Mesenchymal stem cell (in vitro differentiated cells and primary cell): ENCODE measurements around the gene THSD7A.

Source experiments
- DNase-seq: peaks from one replicate; pipeline ENCODE4 v3.0.0-alpha.2; 2013
- H2AFZ ChIP-seq: one replicate; pipeline ENCODE4 v1.6.1; 2013; ENCODE audit warnings: low read depth, mild to moderate bottlenecking, control low read depth, inconsistent platforms, low read length, moderate library complexity
- H2AK5ac ChIP-seq: 2 replicates; pipeline ENCODE4 v1.6.1; 2013; ENCODE audit warnings: low read length, moderate library complexity, mild to moderate bottlenecking, inconsistent platforms; ENCODE audit not compliant: severe bottlenecking
- H2BK120ac ChIP-seq: one replicate; pipeline ENCODE4 v1.6.1; 2013; ENCODE audit warnings: low read depth, mild to moderate bottlenecking, inconsistent platforms, low read length, moderate library complexity
- H2BK12ac ChIP-seq, 2 experiments: one replicate each; pipeline ENCODE4 v1.6.1; 2013; ENCODE audit warnings: inconsistent platforms in 2 of 2, low read length in 2 of 2, mild to moderate bottlenecking in 2 of 2, moderate library complexity in 2 of 2, control low read depth in 1 of 2
- H2BK15ac ChIP-seq: one replicate; pipeline ENCODE4 v1.6.1; 2013; ENCODE audit warnings: mild to moderate bottlenecking, low read depth, inconsistent platforms; ENCODE audit not compliant: poor library complexity, severe bottlenecking
- H2BK5ac ChIP-seq: 2 replicates; pipeline ENCODE4 v1.6.1; 2013; ENCODE audit warnings: low read depth, mild to moderate bottlenecking, low read length, control low read depth, inconsistent platforms; ENCODE audit not compliant: poor library complexity, severe bottlenecking
- H3K14ac ChIP-seq, 2 experiments: one replicate each; pipeline ENCODE4 v1.6.1; 2013; ENCODE audit warnings: inconsistent platforms in 2 of 2, low read length in 2 of 2, control low read depth in 1 of 2, mild to moderate bottlenecking in 1 of 2, moderate library complexity in 1 of 2
- H3K18ac ChIP-seq, 2 experiments: one replicate each; pipeline ENCODE4 v1.6.1; 2013; ENCODE audit warnings: inconsistent platforms in 2 of 2, low read length in 2 of 2, control low read depth in 1 of 2, low read depth in 1 of 2, mild to moderate bottlenecking in 1 of 2
- H3K23ac ChIP-seq, 2 experiments: one replicate each; pipeline ENCODE4 v1.6.1; 2013; ENCODE audit warnings: inconsistent platforms in 2 of 2, low read length in 2 of 2, mild to moderate bottlenecking in 2 of 2, moderate library complexity in 2 of 2, control low read depth in 1 of 2
- H3K27ac ChIP-seq: 2 replicates; pipeline ENCODE4 v1.5.1; 2013; ENCODE audit warnings: mild to moderate bottlenecking, moderate library complexity, low read length, control low read depth, inconsistent platforms; ENCODE audit not compliant: poor library complexity, severe bottlenecking
- H3K27me3 ChIP-seq, 2 experiments: 2 replicates each; pipeline versions ENCODE4 v1.6.1 to v1.7.0; 2013; ENCODE audit warnings: low read length in 2 of 2, mild to moderate bottlenecking in 2 of 2, moderate library complexity in 2 of 2, control low read depth in 1 of 2, inconsistent platforms in 1 of 2; ENCODE audit not compliant: control insufficient read depth in 1 of 2, insufficient read depth in 1 of 2
- H3K36me3 ChIP-seq, 2 experiments: 2 replicates each; pipeline versions ENCODE4 v1.6.1 to v1.7.0; 2013; ENCODE audit warnings: low read length in 2 of 2, control low read depth in 1 of 2, inconsistent platforms in 1 of 2, low read depth in 1 of 2, mild to moderate bottlenecking in 1 of 2; ENCODE audit not compliant: insufficient read depth in 2 of 2, control insufficient read depth in 1 of 2
- H3K4ac ChIP-seq, 2 experiments: one replicate each; pipeline ENCODE4 v1.6.1; 2013; ENCODE audit warnings: inconsistent platforms in 2 of 2, low read length in 2 of 2, mild to moderate bottlenecking in 2 of 2, moderate library complexity in 2 of 2, control low read depth in 1 of 2, low read depth in 1 of 2
- H3K4me1 ChIP-seq: 2 replicates; pipeline ENCODE4 v1.6.1; 2013; ENCODE audit warnings: low read depth, low read length, control low read depth; ENCODE audit not compliant: control insufficient read depth, insufficient read depth
- H3K4me2 ChIP-seq: 2 replicates; pipeline ENCODE4 v1.6.1; 2013; ENCODE audit warnings: low read length, mild to moderate bottlenecking, inconsistent platforms; ENCODE audit not compliant: poor library complexity, severe bottlenecking
- H3K4me3 ChIP-seq, 2 experiments: 2 replicates each; pipeline versions ENCODE4 v1.5.1 to v1.7.0; 2013; ENCODE audit warnings: low read length in 2 of 2, mild to moderate bottlenecking in 2 of 2, control low read depth in 1 of 2, low read depth in 1 of 2; ENCODE audit not compliant: insufficient read depth in 1 of 2
- H3K79me1 ChIP-seq: replicated peaks from 2 replicates; pipeline ENCODE4 v1.6.1; 2013; ENCODE audit warnings: mild to moderate bottlenecking, control low read depth, low read length, inconsistent platforms; ENCODE audit not compliant: poor library complexity, severe bottlenecking
- H3K9ac ChIP-seq: 2 replicates; pipeline ENCODE4 v1.7.0; 2013; ENCODE audit warnings: mild to moderate bottlenecking, low read length, moderate library complexity
- H3K9me3 ChIP-seq: 2 replicates; pipeline ENCODE4 v1.7.0; 2013; ENCODE audit warnings: mild to moderate bottlenecking, low read length; ENCODE audit not compliant: control insufficient read depth
- H4K8ac ChIP-seq: one replicate; pipeline ENCODE4 v1.6.1; 2013; ENCODE audit warnings: inconsistent platforms, mild to moderate bottlenecking, low read length, moderate library complexity
- H4K91ac ChIP-seq: one replicate; pipeline ENCODE4 v1.6.1; 2013; ENCODE audit warnings: mild to moderate bottlenecking, low read length, inconsistent platforms
- WGBS: methylation state at CpG from one replicate; pipeline ENCODE4 v1.1.7; 2013; ENCODE audit warnings: mixed read lengths; 5-methylcytosine and 5-hydroxymethylcytosine counted together

Gene THSD7A

DNA sequence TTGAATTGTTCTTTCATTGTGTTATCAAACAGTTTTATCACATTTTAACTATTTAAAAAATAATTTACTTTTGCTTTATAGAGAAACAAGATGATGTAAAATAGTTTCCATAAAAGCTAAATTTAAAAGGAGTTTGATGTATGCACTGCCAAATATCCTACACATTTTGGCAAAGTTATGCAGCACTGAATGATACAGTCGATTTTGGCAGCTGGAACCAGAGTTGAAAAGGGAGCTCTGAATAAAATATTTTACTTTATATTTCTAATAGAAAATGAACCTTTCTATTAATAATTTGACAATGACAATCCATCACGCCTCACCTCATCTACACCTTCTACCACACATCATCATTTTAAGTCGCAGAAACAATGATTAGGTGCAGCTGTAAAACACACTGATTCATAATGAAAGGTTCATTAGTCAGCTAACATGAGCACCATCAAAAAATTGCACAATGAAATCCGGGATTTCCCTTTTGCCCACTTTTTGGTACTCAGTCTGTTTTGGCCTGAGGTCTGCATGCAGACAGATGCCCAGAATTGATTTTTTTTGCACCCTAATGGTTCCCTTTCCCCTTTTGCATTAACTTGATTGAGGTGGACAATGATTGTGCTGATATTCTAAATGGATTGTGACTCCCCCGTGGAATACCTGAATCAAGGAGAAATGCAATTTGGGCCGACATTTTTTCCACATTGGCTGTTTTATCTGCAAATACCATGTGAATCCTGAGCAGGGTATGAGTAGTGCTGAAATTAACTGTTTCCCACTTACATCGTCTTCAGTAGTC is 105.8 kb downstream of the THSD7A start:
- Histone ChIP-seq H3K4ac (no peak overlapping the region), H3K27ac (no peak overlapping the region), H3K4me1 (no peaks in the 10 kb centered on the region), H2BK120ac (no peak overlapping the region), H3K9me3 (no peaks in the 10 kb centered on the region), H3K79me1 (no peaks in the 10 kb centered on the region), H2BK5ac (no peak overlapping the region), H2BK12ac (no peak overlapping the region), H3K14ac (no peak overlapping the region), H3K27me3 (peaks cover 0 to 7% of the 10 kb centered on the region in 2 experiments), H2AK5ac (no peak overlapping the region), H3K4me3 (peak overlapping the region in 1 of 2 experiments; percentile 36), H3K36me3 (no peaks in the 10 kb centered on the region), H2AFZ (no peak overlapping the region), H4K91ac (no peak overlapping the region), H3K18ac (no peak overlapping the region), H3K9ac (no peak overlapping the region), H3K4me2 (no peak overlapping the region), H3K23ac (no peak overlapping the region), H2BK15ac (no peak overlapping the region), H4K8ac (no peak overlapping the region)
- WGBS = 95% methylated on average over 6 of the region's 7 CpGs
- no peak for DNase-seq

DNA sequence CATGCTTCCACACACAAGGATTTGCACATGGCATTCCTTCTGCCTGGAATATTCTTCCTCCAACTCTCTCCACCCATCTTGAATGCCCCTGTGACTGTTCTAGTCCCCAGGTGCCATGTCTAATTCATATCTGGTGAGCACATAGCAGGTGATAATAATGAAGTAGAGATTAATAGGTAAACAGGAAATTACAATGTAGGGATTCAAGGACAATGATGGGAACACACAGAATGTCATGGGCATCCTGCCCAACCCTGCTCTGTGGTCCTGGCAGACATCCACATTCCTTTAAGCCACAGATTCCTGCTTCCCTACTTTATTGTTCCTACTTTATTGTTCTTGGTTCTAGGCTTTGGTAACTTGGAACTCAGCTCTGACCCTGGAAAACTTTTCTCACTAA is 115.8 kb downstream of the THSD7A start:
- Histone ChIP-seq H3K79me1 (no peaks in the 10 kb centered on the region), H4K91ac (no peak overlapping the region), H4K8ac (no peak overlapping the region), H2BK5ac (no peak overlapping the region), H3K4me1 (no peaks in the 10 kb centered on the region), H2BK120ac (no peak overlapping the region), H2AFZ (no peak overlapping the region), H2BK15ac (no peak overlapping the region), H2AK5ac (no peak overlapping the region), H3K9ac (no peak overlapping the region), H2BK12ac (no peak overlapping the region), H3K4me3 (no peak overlapping the region), H3K18ac (no peak overlapping the region), H3K27me3 (peaks cover 0 to 10% of the 10 kb centered on the region in 2 experiments), H3K23ac (no peak overlapping the region), H3K36me3 (no peaks in the 10 kb centered on the region), H3K4me2 (no peak overlapping the region), H3K4ac (no peak overlapping the region), H3K9me3 (no peaks in the 10 kb centered on the region), H3K27ac (no peak overlapping the region), H3K14ac (no peak overlapping the region)
- peak; percentile 9 for DNase-seq

GRCh38 chr7:11714676-11715075 is 117.3 kb downstream of the THSD7A start:
- peaks cover 0 to 4% of the 10 kb centered on the region in 2 experiments for H3K27me3 ChIP-seq
- H3K4ac ChIP-seq = no peak overlapping the region
- H3K14ac ChIP-seq = no peak overlapping the region
- H3K18ac ChIP-seq = no peak overlapping the region
- H3K4me3 ChIP-seq = no peak overlapping the region
- no peaks in the 10 kb centered on the region for H3K4me1 ChIP-seq
- WGBS = 100% methylated on average over 1 of the region's 2 CpGs
- no peak overlapping the region for H3K27ac ChIP-seq
- no peak overlapping the region for H2AK5ac ChIP-seq
- no peak overlapping the region for H2BK12ac ChIP-seq
- no peak overlapping the region for H4K91ac ChIP-seq
- no peak overlapping the region for H3K4me2 ChIP-seq
- no peak overlapping the region for H4K8ac ChIP-seq
- H2AFZ ChIP-seq = no peak overlapping the region
- H3K9ac ChIP-seq = no peak overlapping the region
- H2BK15ac ChIP-seq = no peak overlapping the region
- no peaks in the 10 kb centered on the region for H3K9me3 ChIP-seq
- H3K79me1 ChIP-seq = no peaks in the 10 kb centered on the region
- H3K36me3 ChIP-seq = no peaks in the 10 kb centered on the region
- H2BK5ac ChIP-seq = no peak overlapping the region
- no peak overlapping the region for H2BK120ac ChIP-seq
- DNase-seq = no peak
- H3K23ac ChIP-seq = no peak overlapping the region

DNA sequence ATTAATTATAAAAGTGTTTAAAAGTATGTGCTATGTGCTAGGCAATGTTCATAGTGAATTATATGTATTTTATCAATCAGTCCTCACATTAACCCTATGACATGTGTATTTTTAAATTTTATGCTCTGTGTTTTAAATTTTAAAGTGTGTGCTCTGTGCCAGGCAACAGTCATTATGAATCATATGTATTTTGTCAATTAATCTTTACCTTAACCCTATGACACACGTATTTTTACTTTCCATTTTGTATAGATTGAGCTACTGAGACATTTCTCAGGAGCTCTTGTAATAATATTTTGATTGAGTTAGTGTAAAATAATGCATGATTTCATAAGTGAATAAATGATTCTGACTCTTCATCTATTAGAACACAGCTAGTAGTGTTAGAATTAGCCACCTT is 117.8 kb downstream of the THSD7A start:
- Histone ChIP-seq H2BK12ac (no peak overlapping the region), H2BK5ac (no peak overlapping the region), H3K14ac (no peak overlapping the region), H3K23ac (no peak overlapping the region), H2AK5ac (no peak overlapping the region), H3K18ac (no peak overlapping the region), H2BK120ac (no peak overlapping the region), H3K9ac (no peak overlapping the region), H3K4ac (no peak overlapping the region), H4K8ac (no peak overlapping the region), H3K4me1 (no peaks in the 10 kb centered on the region), H3K4me2 (no peak overlapping the region), H3K27ac (no peak overlapping the region), H3K4me3 (no peak overlapping the region), H3K27me3 (no peaks in the 10 kb centered on the region), H3K79me1 (no peaks in the 10 kb centered on the region), H3K36me3 (no peaks in the 10 kb centered on the region), H2AFZ (no peak overlapping the region), H3K9me3 (no peaks in the 10 kb centered on the region), H4K91ac (no peak overlapping the region), H2BK15ac (no peak overlapping the region)
- WGBS = no CpG with 5 or more reads among the region's 1 CpG
- no peak for DNase-seq
